Tibial nerve (tissue), 4 donors: Measurements from ENCODE around the gene OPN3. TPM values are rescaled to one million over a fixed set of nuclear protein-coding genes. Genes with fewer than 3 reads are reported as not detected.

ENCODE experiments used
- DNase-seq, 2 donors: peaks; one replicate each; pipeline ENCODE4 v3.0.0-alpha.2; 2019; ENCODE audit warnings: low spot score in 2 of 2
- H3K27ac ChIP-seq, 4 donors: fragments of 200-600 bp; sonication (generic) in 3 of 4; one replicate each; pipeline ENCODE4 v1.5.1; 2017 to 2019; ENCODE audit warnings: mild to moderate bottlenecking in 1 of 4
- H3K27me3 ChIP-seq, 2 donors: fragments of 200-600 bp; sonication (generic) in 1 of 2; one replicate each; pipeline versions ENCODE4 v1.5.1 to v1.6.0; 2017 to 2019
- H3K36me3 ChIP-seq, 3 donors: fragments of 200-600 bp; sonication (generic); one replicate each; pipeline ENCODE4 v1.5.1; 2018 to 2019
- H3K4me1 ChIP-seq, 4 donors: fragments of 200-600 bp; sonication (generic) in 3 of 4; one replicate each; pipeline ENCODE4 v1.5.1; 2017 to 2019
- H3K4me3 ChIP-seq, 4 donors: fragments of 200-600 bp; sonication (generic) in 3 of 4; one replicate each; pipeline ENCODE4 v1.5.1; 2017 to 2019; ENCODE audit warnings: mild to moderate bottlenecking in 1 of 4, moderate library complexity in 1 of 4
- H3K9me3 ChIP-seq, 4 donors: fragments of 200-600 bp; sonication (generic) in 3 of 4; one replicate each; pipeline ENCODE4 v1.5.1; 2017 to 2019
- EP300 ChIP-seq, 2 donors: sonication (generic); formaldehyde crosslinking; IDR thresholded peaks; one replicate each; pipeline ENCODE4 v1.6.1; 2017; ENCODE audit warnings: antibody characterized with exemption in 2 of 2, mild to moderate bottlenecking in 1 of 2
- POLR2A ChIP-seq, 2 donors: fragments of 450-650 bp; IDR thresholded peaks; one replicate each; pipeline ENCODE4 v1.6.1; 2017; ENCODE audit warnings: antibody characterized with exemption in 2 of 2, mild to moderate bottlenecking in 2 of 2, moderate library complexity in 2 of 2
- WGBS, 2 donors: methylation state at CpG; one replicate each; pipeline ENCODE4 v1.1.5; 2018; 5-methylcytosine and 5-hydroxymethylcytosine counted together
- total RNA-seq, 4 donors: library from RNA; depleted of rRNA; stranded (reverse); fragments of >200 nt; gene quantifications; one replicate each; pipeline ENCODE4 v1.1.0, GENCODE V29; 2016
- TF ChIP-seq, protein P1 (sequence below), 5 experiments: fragments of 200-600 bp in 3 of 5; fragments of 450-650 bp in 2 of 5; sonication (generic) in 3 of 5; IDR thresholded peaks; one replicate each; pipeline ENCODE4 v1.5.1; 2016 to 2019; ENCODE audit warnings: antibody characterized with exemption in 5 of 5, mild to moderate bottlenecking in 3 of 5, moderate library complexity in 2 of 5

The OPN3 gene
- total RNA-seq, 4 donors from 2014 or later, result 17.8 to 31.7 (median 19.7) TPM

GRCh38 chr1:241569848-241570247 lies 70.3 kb downstream of the OPN3 start:
- Histone ChIP-seq H3K4me1 (no peaks in the 10 kb centered on the region), H3K27ac (no peak overlapping the region), H3K4me3 (no peak overlapping the region), H3K27me3 (no peaks in the 10 kb centered on the region), H3K36me3 (no peaks in the 10 kb centered on the region), H3K9me3 (peaks cover 0 to 14% (median 0%) of the 10 kb centered on the region in 4 donors)
- no peak for TF ChIP-seq EP300 (IDR thresholded peaks at IDR 0.05)
- TF ChIP-seq, protein P1, sequence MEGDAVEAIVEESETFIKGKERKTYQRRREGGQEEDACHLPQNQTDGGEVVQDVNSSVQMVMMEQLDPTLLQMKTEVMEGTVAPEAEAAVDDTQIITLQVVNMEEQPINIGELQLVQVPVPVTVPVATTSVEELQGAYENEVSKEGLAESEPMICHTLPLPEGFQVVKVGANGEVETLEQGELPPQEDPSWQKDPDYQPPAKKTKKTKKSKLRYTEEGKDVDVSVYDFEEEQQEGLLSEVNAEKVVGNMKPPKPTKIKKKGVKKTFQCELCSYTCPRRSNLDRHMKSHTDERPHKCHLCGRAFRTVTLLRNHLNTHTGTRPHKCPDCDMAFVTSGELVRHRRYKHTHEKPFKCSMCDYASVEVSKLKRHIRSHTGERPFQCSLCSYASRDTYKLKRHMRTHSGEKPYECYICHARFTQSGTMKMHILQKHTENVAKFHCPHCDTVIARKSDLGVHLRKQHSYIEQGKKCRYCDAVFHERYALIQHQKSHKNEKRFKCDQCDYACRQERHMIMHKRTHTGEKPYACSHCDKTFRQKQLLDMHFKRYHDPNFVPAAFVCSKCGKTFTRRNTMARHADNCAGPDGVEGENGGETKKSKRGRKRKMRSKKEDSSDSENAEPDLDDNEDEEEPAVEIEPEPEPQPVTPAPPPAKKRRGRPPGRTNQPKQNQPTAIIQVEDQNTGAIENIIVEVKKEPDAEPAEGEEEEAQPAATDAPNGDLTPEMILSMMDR (IDR thresholded peaks at IDR 0.05), result no peak
- no peak for DNase-seq
- 92 to 95% methylated on average over 2 of the region's 2 CpGs for WGBS, 2 donors

DNA sequence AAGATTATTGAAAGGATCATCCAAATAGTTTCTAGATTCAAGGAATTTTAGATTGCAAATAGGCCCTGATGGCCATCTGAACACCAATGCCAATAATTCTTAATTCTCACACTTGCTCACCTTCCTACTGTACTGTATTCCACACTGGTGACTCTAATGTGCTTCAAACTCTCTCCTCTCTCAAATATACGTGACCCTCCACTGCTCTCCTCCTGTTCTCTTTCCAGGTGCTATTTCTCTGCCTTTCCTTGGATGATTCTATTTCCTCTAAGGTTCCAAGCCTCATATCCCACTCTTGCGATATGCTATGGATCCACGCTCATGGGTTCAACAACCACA lies 79.4 kb downstream of the OPN3 start:
- TF ChIP-seq, protein P1 (IDR thresholded peaks at IDR 0.05), result no peak
- TF ChIP-seq POLR2A (IDR thresholded peaks at IDR 0.05), result no peak
- TF ChIP-seq EP300 (IDR thresholded peaks at IDR 0.05), result no peak
- no peaks in the 10 kb centered on the region for H3K27me3 ChIP-seq
- no peak overlapping the region for H3K4me3 ChIP-seq
- H3K9me3 ChIP-seq, result no peaks in the 10 kb centered on the region
- no peak overlapping the region for H3K27ac ChIP-seq
- WGBS, 2 donors, result 88 to 93% methylated on average over 3 of the region's 3 CpGs
- H3K4me1 ChIP-seq, result no peaks in the 10 kb centered on the region
- no peak for DNase-seq
- H3K36me3 ChIP-seq, result no peaks in the 10 kb centered on the region

GRCh38 chr1:241560146-241560848 lies 79.9 kb downstream of the OPN3 start:
- Histone ChIP-seq H3K9me3 (no peaks in the 10 kb centered on the region), H3K36me3 (no peaks in the 10 kb centered on the region), H3K27ac (no peak overlapping the region), H3K4me3 (no peak overlapping the region), H3K27me3 (no peaks in the 10 kb centered on the region), H3K4me1 (no peaks in the 10 kb centered on the region)
- no peak for DNase-seq
- TF ChIP-seq EP300 (IDR thresholded peaks at IDR 0.05) (no peak), POLR2A (IDR thresholded peaks at IDR 0.05) (no peak)
- TF ChIP-seq, protein P1 (IDR thresholded peaks at IDR 0.05), result no peak
- WGBS, 2 donors, result 75 to 84% methylated on average over 4 of the region's 4 CpGs

- no peaks in the 10 kb centered on the region for H3K27me3 ChIP-seq
- TF ChIP-seq, protein P1 (IDR thresholded peaks at IDR 0.05), result no peak
- TF ChIP-seq EP300 (IDR thresholded peaks at IDR 0.05), result no peak
- no peak for TF ChIP-seq POLR2A (IDR thresholded peaks at IDR 0.05)
- no peaks in the 10 kb centered on the region for H3K36me3 ChIP-seq
- H3K4me1 ChIP-seq, result no peaks in the 10 kb centered on the region
- H3K9me3 ChIP-seq, result no peaks in the 10 kb centered on the region
- H3K27ac ChIP-seq, result no peak overlapping the region
- no peak for DNase-seq
- H3K4me3 ChIP-seq, result no peak overlapping the region
- WGBS, 2 donors, result 79 to 80% methylated on average over 5 of the region's 5 CpGs
These were observed 82.5 kb downstream of the OPN3 start for GRCh38 chr1:241557551-241558193.

GRCh38 chr1:241557031-241557430 lies 83.1 kb downstream of the OPN3 start:
- 89 to 91% methylated on average over 5 of the region's 5 CpGs for WGBS, 2 donors
- no peak overlapping the region for H3K27ac ChIP-seq
- H3K4me1 ChIP-seq, result no peaks in the 10 kb centered on the region
- TF ChIP-seq POLR2A (IDR thresholded peaks at IDR 0.05), result no peak
- TF ChIP-seq, protein P1 (IDR thresholded peaks at IDR 0.05), result no peak
- TF ChIP-seq EP300 (IDR thresholded peaks at IDR 0.05), result no peak
- no peaks in the 10 kb centered on the region for H3K9me3 ChIP-seq
- no peaks in the 10 kb centered on the region for H3K36me3 ChIP-seq
- no peak for DNase-seq
- H3K4me3 ChIP-seq, result no peak overlapping the region
- H3K27me3 ChIP-seq, result no peaks in the 10 kb centered on the region
